Breast epithelium (tissue), 3 donors: ENCODE measurements around the gene TMEM132D.

ENCODE experiments used
- POLR2A ChIP-seq: fragments of 450-650 bp; IDR thresholded peaks from one replicate; pipeline ENCODE4 v1.6.1; 2016; ENCODE audit warnings: antibody characterized with exemption, mild to moderate bottlenecking, moderate library complexity
- POLR2AphosphoS5 ChIP-seq, 3 donors: sonication (generic); formaldehyde crosslinking; IDR thresholded peaks; one replicate each; pipeline ENCODE4 v1.6.1; 2017; ENCODE audit warnings: antibody characterized with exemption in 3 of 3
- TF ChIP-seq, protein P1 (sequence below), 3 donors: fragments of 450-650 bp; IDR thresholded peaks; one replicate each; pipeline ENCODE4 v1.5.1; 2016 to 2017; ENCODE audit warnings: antibody characterized with exemption in 3 of 3, mild to moderate bottlenecking in 3 of 3, moderate library complexity in 3 of 3

DNA sequence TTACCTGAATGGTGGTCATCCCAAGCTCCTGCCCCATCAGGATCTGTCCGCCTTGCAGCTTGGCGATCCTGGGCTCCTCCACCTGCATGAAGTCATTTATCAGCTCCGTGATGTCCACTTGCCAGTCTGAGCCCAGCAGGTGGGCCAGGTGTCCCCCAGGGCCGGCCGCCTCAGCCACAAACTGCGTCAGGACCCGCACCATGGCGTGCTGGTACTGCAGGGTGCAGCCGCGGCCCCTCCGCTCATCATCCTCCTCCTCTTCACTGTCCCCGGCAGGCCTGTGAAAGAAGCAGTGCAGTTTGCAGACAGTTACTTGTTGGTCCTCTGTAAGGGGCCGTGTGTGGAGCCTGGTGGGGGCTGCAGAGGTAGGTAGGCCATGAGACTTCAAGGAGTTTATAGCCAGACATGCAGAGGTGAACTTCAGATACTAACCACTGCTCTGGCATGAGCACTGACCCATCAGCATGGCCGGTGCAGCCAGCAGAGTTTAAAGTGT is 822.0 kb downstream of the TMEM132D start:
- TF ChIP-seq, protein P1, sequence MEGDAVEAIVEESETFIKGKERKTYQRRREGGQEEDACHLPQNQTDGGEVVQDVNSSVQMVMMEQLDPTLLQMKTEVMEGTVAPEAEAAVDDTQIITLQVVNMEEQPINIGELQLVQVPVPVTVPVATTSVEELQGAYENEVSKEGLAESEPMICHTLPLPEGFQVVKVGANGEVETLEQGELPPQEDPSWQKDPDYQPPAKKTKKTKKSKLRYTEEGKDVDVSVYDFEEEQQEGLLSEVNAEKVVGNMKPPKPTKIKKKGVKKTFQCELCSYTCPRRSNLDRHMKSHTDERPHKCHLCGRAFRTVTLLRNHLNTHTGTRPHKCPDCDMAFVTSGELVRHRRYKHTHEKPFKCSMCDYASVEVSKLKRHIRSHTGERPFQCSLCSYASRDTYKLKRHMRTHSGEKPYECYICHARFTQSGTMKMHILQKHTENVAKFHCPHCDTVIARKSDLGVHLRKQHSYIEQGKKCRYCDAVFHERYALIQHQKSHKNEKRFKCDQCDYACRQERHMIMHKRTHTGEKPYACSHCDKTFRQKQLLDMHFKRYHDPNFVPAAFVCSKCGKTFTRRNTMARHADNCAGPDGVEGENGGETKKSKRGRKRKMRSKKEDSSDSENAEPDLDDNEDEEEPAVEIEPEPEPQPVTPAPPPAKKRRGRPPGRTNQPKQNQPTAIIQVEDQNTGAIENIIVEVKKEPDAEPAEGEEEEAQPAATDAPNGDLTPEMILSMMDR (IDR thresholded peaks at IDR 0.05): no peak
- TF ChIP-seq POLR2AphosphoS5 (IDR thresholded peaks at IDR 0.05) (no peak), POLR2A (no peak)
